HG03097 (cell line): ENCODE results near the gene ACBD5.

Experiments
- ATAC-seq: cut with Tn5 transposase; IDR thresholded peaks from one replicate; pipeline ENCODE4 v1.9.1; 2021; ENCODE audit not compliant: unreplicated experiment, low FRiP score

Gene ACBD5

DNA sequence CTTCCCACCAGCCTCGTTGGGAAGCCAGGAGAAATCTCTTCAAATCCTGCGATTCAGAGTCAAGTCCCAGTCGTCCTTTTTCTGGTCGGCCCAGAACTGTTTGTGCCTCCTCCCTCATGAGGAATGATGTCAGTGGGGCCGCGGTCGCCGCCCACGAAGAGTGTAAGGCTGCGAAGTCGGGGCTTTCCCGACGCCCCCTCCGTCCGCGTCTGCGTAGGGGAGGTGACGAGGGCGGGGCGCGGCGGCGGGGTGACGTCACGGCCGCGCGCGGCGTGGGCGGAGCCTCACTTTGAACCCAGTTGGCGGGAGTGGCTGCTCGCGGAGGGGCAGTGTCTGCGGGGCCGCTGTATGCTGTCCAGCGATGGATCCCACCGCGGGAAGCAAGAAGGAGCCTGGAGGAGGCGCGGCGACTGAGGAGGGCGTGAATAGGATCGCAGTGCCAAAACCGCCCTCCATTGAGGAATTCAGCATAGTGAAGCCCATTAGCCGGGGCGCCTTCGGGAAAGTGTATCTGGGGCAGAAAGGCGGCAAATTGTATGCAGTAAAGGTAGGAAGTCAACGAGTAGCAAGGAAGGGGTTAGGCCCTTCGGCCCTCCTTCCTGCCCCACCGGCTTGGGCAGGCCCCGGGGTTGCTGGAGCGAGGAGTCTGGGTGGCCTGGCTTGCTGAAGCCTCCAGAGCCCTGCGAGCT, 85.4 kb downstream of the ACBD5 start, which contains the start of gene MASTL:
Gene MASTL, plus strand, starts transcription at position 287 of the 689 bp plus-strand sequence. Its CDS starts 75 bp downstream, at position 362.
- peak; percentile 86 for ATAC-seq

DNA sequence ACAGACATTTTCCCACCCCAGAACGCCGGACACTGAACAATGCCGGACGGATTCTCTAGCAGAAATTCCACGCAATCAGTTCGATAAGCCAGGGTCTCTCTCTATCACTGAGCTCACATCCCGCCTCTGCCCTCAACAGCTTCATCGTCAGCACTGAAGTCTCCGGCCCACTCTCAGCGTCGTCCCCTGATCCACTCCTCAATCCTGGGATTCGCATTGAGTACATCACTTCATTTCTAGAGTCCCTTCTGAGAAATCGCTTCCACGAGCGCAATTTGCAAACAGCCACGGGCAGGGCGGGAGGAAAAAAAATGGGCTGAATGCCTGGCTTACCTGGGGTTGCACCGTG, 86.8 kb downstream of the ACBD5 start:
- ATAC-seq, result peak; percentile 7

DNA sequence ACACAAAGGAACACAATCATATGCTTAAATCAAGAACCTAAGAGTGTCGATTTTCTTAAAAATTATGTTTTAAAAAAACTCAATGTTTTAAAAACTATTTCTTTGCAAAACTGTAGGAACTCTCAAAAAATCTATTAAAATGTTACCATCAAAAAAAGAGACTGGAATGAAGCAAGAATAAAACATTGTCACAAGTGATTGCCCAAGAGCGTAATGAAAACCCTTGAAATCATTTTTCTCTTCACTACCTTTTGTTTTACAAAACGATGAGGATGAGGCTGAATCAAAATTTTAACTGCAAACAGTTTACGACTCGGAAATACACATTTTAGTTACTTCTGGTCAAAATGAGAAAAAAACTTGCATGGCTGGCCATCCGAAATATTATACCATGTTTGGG, 87.3 kb downstream of the ACBD5 start:
- no peak for ATAC-seq

DNA sequence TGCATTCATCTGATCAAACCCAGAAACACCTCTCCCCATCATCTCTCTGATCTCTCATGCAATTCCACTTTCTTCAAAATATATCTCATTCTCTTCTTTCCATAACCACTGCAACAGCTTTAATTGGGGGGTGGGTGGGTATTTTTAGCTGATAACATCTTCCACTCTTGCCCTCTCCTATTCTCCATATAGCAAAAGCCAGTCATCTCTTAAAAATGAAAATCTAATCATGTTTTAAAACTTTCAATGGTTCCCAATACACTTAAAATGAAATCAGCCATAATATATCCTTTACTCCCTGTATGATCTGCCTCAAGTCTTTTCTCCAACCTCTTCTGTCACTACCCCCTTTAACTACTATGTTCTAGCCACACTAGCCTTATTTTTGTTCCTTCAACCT, 87.9 kb downstream of the ACBD5 start:
- ATAC-seq, result no peak

DNA sequence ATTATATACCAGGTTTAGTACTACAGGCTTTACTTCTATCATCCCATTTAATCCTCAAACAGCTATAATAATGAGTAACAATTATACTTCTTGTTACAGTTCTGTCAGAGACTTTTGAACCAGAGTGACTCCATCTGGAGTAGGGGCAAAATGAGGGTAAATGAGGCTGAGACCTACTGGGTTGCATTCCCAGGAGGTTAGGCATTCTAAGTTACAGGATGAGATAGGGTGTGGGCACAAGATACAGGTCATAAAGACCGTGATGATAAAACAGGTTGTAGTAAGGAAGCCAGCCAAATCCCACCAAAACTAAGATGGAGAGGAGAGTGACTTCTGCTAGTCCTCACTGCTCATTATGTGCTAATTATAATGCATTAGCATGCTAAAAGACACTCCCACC, 90.3 kb downstream of the ACBD5 start:
- no peak for ATAC-seq

- no peak for ATAC-seq
Measured at GRCh38 chr10:27147701-27148100, 92.9 kb downstream of the ACBD5 start.

DNA sequence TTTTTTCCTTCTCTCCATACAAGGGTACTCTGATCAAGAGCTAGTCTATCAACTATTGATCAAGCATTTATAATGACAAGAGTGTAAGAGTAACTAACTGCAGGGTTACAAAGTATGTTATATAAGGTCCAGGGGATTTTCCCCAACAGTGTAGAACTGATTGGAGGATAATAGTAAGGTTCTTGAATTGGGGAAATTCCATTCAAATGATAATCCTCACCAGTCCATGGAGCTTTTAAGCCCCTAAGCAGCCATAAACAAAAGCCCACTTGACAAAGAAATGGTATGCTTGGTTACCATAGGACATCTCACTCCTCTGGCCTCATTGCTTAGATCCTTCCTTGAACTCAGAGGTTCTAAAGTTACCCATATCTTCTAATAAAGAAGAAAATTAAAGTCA, 94.7 kb downstream of the ACBD5 start:
- ATAC-seq, result no peak
